Bronchial epithelial cell (primary cell): ENCODE data around the gene LTA. TPM values are rescaled to one million over a fixed set of nuclear protein-coding genes. Genes with fewer than 3 reads are reported as not detected.
A peak's percentile ranks its signal among the peaks of the same experiment; 100 is the strongest.
"Not testable (repeated sequence)": the region's sequence is repeated elsewhere in the genome, so short reads cannot be mapped to it uniquely, and the experiment has no call there.

Experiments used
- DNase-seq: peaks from one replicate; pipeline ENCODE4 v3.0.0-alpha.2; 2010; ENCODE audit warnings: low read depth
- FAIRE-seq: peaks from 2 replicates; lab custom pipeline; 2011; peaks lifted over from hg19 to GRCh38; lab: Jason Lieb, UNC
- H3K27me3 ChIP-seq: 2 replicates; pipeline ENCODE4 v1.5.1; 2011; ENCODE audit warnings: low read length; ENCODE audit not compliant: control insufficient read depth, insufficient read depth
- H3K36me3 ChIP-seq: 2 replicates; pipeline ENCODE4 v1.5.1; 2011; ENCODE audit warnings: low read length; ENCODE audit not compliant: control insufficient read depth, insufficient read depth
- H3K4me3 ChIP-seq: 2 replicates; pipeline ENCODE4 v1.5.1; 2011; ENCODE audit warnings: mild to moderate bottlenecking, low read depth, low read length, control low read depth
- CTCF ChIP-seq: IDR thresholded peaks from 2 replicates; pipeline ENCODE4 v1.5.1; 2011; ENCODE audit warnings: mild to moderate bottlenecking, moderate library complexity, low read length, control low read depth, inconsistent platforms; ENCODE audit not compliant: insufficient read depth, severe bottlenecking
- total RNA-seq: library from RNA; depleted of rRNA; stranded (reverse); fragments of >200 nt; gene quantifications from 2 replicates; pipeline ENCODE4 v1.2.1, GENCODE V29; 2014

LTA gene
- total RNA-seq, 1 donor from 2014 or later, result not detected

GRCh38 chr6:31551371-31551770 lies 20.7 kb upstream of the LTA start:
- peak; percentile 11 for DNase-seq

GRCh38 chr6:31556307-31556706 lies 15.8 kb upstream of the LTA start:
- H3K27me3 ChIP-seq, result no peaks in the 10 kb centered on the region
- DNase-seq, result no peak
- no peak for TF ChIP-seq CTCF
- FAIRE-seq, result no peak
- peaks cover 17% of the 10 kb centered on the region for H3K36me3 ChIP-seq
- H3K4me3 ChIP-seq, result no peak overlapping the region

More at GRCh38 chr6:31551371-31551770, 20.7 kb upstream of the LTA start:
- H3K36me3 ChIP-seq, H3K27me3 ChIP-seq, FAIRE-seq, H3K4me3 ChIP-seq: not testable (repeated sequence)
- peak; percentile 18 for TF ChIP-seq CTCF

GRCh38 chr6:31557443-31558317 lies 14.4 kb upstream of the LTA start:
- Histone ChIP-seq H3K4me3 (no peak overlapping the region), H3K27me3 (no peaks in the 10 kb centered on the region), H3K36me3 (peaks cover 17% of the 10 kb centered on the region)
- no peak for TF ChIP-seq CTCF
- FAIRE-seq (no peak), DNase-seq (no peak)

- Histone ChIP-seq H3K36me3 (peaks cover 17% of the 10 kb centered on the region), H3K27me3 (no peaks in the 10 kb centered on the region), H3K4me3 (no peak overlapping the region)
- TF ChIP-seq CTCF, result no peak
- DNase-seq, result no peak
- FAIRE-seq, result no peak
Measured at GRCh38 chr6:31558318-31558625, 13.8 kb upstream of the LTA start.

- no peak overlapping the region for H3K4me3 ChIP-seq
- no peaks in the 10 kb centered on the region for H3K27me3 ChIP-seq
- DNase-seq (no peak), FAIRE-seq (no peak)
- TF ChIP-seq CTCF, result no peak
- H3K36me3 ChIP-seq, result peaks cover 17% of the 10 kb centered on the region
Measured at GRCh38 chr6:31558631-31559500, 13.2 kb upstream of the LTA start.
